Measurements from ENCODE around the gene TBC1D16. TPM values are rescaled to one million over a fixed set of nuclear protein-coding genes. Genes with fewer than 3 reads are reported as not detected.

TBC1D16 gene
- total RNA-seq, 1 donor from 2014 or later = 33.4 TPM

DNA sequence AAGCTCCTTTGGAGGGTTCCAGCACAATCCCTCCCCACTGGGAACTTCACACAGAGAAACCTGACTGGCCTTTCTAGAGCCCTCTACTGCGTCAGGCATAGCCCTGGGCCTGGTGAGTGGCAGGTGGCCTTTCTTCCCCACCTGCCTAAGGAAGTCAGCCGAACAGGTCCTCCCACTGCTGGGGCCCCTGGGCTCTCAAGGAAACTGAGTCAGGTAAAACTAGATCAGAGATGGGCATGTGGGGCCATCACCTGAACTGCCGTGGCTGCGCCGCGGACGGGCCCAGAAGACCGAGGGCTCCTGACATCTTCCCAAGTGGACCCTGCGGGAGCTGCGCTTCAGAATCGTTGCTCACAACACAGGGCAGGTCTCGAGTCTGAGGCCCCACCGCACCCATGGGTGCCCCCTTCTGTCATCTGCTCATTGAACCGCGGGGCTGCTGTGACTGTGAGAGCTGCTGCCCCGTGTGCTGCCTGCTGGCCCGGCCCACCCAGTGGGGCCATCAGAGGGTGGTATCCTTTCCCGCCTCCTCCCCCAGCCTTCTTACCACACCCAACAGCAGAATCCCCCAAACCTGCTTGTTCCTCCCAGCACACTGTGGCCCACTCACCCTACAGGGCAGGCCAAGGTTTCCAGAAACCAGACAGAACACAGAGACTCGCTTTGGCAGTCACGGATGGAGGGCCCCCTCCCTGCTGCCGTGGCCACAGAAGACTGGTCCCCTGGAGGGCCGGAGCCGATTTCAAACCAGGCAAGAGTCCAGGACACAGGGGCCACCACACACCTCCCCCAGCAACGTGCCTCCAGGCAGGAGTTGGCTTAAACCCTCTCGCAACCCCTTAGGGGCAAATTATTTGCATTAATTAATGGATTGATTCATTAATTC, 81.1 kb downstream of the TBC1D16 start:
- no peak for DNase-seq (ENCODE audit: low read depth)

DNA sequence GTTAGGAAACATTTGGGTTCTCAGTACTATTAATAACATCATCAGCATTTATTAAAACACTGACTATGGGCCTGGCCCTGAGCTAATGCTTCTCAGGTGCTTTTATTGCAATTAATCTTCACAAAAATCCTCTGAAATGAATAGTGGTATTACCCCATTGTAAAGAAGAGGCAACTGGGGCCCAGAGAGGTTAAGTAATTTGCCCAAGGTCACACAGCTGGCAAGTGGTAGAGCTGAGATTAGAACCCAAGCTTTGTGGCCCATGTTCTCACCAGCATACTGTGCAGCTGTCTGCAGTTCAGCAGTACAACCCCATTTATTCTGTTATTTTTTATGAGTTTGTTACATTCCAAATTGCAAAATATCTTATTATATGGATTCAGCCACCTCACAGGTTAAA, 82.3 kb downstream of the TBC1D16 start:
- no peak for DNase-seq (ENCODE audit: low read depth)

DNA sequence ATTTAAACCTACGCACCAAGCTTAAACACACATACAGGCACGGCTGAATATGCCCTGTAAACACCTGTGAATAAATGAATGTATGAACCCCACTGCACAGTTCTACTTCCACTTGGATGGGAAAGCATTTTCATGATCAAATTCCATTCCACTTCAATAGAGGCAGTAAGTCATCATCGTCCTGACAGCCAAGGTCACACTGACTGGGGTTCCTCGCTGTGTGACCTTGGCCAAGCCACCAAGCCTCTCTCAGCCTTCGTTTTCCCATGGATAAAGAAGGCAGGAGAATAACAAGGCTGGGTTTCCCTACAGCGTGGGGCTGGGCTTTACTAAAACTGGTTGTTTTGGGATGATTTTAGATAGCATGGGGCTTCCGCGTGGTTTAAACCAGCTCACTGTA, 82.8 kb downstream of the TBC1D16 start:
- no peak for DNase-seq (ENCODE audit: low read depth)

DNA sequence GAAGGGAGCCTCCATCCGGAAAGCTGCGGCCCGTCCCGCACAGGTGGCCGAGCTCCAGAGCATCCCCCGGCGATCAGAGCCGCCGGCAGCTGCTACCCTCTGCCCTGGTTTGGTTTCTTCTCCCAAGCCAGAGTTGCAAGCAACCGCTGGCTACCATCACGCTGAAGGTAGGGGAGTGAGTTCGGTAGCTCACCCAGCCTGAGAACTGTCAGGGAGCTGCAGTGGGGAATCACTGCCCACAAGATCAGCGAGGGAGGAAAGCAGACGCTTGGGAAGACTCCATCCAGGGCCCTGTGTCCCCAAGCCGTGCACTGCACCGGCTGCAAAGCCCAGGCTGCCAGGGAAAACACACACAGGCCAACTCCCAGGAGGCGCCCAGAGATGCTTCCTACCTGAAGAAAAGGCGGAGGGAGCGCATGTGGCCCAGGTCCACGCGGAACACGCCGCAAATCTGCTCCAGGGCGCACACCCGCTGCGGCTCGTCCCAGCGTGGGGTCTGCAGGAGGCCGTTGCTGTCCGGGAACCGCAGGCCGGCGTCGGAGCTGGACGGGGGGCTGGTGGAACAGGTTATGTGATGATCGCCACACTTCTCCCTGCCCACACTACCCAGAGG, 83.3 kb downstream of the TBC1D16 start:
- DNase-seq (ENCODE audit: low read depth) = no peak

GRCh38 chr17:79951361-79952264, 84.1 kb downstream of the TBC1D16 start:
- peak; percentile 66 for DNase-seq (ENCODE audit: low read depth)

DNA sequence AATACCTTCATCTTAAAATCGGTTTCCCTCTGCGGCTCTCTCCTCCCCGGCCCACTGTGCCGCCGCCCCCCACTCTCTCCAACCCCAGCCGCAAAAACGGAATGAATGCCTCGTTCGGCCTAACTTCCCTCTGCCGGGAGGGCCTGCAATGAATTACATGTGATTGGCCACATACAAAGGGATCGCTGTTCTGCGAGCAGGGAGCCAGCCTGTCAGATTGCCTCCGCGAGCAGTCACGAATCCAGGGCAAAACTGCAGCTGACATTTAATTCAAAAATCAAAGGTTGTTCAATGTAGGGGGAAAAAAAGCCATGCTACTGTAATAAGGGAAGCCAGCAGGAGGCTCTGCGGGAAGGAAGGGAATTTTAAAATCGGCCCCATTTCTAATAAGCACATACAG, 84.9 kb downstream of the TBC1D16 start:
- DNase-seq (ENCODE audit: low read depth) = no peak

GRCh38 chr17:79950306-79950705, 85.4 kb downstream of the TBC1D16 start:
- DNase-seq (ENCODE audit: low read depth) = no peak

DNA sequence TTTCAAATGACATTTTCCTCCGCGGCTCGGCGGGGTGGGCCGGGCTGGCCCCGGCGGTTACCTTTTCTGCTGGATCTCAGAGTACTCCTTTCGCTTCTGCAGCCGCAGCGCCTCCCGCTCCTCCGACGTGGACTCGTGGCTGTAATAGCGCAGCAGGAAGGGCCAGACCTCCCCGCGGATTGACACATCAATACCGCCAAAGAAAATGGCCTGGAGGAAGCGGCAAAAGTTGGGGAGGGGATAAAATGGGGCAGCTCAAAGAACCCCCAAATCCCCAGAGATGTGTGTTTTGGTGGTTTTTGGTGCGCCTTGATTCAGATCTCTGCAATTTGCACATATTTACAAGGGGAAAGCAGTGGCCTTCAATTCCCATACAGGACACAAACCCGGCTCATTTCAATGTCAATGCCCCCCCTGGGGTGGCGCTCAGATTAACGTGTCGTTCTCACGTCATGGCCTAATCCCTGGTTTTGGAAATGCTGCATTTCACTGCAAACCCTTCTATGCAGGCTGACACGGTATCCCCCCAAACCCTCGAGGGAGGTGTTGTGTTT, 85.9 kb downstream of the TBC1D16 start:
- DNase-seq (ENCODE audit: low read depth) = no peak

DNA sequence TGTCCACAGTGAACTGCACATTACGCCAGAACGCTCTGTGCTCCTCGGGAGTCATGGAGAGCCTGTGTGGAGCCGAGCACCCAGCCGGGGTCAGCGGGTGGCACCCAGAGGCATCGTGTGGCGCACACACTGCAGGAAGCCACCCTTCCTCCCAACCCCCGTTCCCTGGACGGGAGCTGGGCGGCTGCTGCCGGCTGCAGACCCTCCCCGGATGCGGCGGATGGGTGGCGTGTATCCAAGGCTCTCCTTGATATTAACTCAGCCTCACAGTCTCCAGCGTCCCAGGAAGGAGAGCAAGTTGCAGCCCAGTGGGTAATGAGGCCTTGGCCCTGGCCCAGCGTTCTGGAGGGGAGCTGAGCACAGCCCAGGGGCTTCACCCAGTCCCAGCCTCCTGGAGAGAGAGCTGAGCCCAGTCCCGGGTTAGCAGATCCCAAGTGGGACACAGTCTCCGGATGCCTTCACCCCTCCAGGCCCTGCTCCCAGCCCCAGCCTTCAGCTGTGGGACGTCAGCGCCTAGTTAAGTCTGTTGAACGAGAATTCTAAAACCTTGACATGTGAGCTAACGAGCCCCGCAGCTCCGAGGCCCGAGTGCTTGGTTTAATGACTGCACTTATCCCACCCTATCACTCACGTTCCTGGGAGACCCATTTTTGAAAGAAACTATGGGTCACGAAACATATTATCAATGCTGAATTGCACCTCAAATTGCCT, 86.6 kb downstream of the TBC1D16 start:
- DNase-seq (ENCODE audit: low read depth) = no peak

DNA sequence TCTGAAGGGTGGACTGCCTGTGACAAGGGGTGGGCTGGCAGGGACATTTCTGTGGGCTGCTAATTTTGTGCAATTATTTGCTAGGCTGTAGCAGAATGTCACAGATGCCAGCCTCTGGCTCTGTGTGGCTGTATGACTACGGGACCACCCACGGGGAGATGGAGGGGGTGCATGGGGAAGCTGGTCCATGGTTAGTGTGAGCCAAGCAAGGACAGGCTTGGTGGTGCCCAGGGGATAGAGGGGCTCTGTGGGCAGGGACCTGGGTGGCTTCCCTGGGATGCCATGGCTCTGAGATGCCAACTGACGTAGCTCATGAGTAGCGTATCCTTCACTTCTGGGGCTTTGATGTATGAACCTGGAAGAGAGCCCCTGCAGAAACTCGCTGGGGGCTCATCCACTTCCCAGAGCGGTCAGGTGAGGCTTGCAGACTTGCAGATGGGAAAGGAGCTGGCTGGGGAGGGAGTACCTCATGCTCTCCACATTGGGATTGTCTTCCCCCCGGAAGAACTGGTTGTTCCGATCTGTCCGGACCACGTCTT, 87.2 kb downstream of the TBC1D16 start:
- no peak for DNase-seq (ENCODE audit: low read depth)

DNA sequence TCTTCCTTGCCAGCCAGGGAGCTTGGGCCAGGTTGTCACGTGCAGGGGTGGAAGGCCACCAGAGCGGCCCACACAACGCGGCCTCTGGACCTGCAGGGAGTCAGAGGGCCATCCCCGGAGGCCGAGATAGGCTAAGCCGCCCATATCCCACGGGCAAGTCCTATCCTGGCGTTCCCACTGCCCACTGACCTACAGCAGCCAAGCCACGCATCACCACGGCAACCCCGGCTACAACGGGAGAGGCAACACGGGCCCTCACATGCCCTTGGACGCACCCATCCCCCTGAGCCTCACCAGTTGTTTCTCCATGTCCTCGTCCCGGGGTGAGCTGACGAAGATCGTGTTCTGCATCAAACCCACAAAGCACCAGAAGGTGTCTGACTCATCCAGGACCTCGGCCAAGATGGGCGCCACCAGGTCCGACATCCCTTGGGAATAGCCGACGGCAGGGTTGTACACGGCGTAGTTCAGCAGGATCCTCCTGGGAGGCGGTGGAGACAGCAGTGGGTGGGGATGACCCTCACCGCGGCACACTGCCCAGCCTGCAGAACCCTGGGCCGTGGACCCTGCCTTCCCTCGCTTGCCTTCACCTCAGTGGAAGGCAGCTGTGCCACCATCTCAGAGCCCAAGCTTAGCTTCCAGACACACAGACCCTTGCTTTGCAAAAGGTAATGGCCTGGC, 88.2 kb downstream of the TBC1D16 start:
- DNase-seq (ENCODE audit: low read depth) = peak; percentile 99

- DNase-seq (ENCODE audit: low read depth) = peak; percentile 41
Measured at GRCh38 chr17:79946352-79947231, 89.1 kb downstream of the TBC1D16 start.

DNA sequence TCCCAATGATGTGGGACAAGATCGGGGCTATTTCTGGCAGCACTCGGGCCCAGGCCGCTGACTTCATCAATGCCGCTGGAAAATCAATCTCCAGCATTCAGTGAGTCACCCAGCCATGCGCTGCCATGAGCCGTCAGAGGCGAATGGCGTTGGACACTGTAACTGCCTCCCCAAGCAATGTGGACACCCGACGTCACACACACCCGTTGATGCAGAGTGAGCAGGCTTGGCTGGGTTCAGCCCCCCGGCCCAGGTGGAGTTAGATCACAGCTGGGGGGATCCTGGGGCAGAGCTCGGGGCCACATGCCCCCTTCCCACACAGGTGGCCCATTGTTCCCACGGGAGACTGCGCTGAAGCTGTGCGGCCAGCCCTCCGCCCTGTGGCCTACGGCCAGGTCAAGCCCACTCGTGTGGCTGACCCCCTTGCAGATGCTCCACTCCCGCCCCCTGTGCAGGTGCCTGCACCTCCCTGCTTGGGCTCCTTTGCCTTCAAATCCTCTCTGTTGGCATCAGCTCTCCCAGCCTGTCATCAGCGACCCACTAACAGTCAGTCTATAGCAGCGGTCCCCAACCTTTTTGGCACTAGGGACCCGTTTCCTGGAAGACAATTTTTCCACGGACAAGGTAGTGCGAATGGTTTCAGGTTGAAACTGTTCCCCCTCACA, 89.9 kb downstream of the TBC1D16 start:
- no peak for DNase-seq (ENCODE audit: low read depth)

DNA sequence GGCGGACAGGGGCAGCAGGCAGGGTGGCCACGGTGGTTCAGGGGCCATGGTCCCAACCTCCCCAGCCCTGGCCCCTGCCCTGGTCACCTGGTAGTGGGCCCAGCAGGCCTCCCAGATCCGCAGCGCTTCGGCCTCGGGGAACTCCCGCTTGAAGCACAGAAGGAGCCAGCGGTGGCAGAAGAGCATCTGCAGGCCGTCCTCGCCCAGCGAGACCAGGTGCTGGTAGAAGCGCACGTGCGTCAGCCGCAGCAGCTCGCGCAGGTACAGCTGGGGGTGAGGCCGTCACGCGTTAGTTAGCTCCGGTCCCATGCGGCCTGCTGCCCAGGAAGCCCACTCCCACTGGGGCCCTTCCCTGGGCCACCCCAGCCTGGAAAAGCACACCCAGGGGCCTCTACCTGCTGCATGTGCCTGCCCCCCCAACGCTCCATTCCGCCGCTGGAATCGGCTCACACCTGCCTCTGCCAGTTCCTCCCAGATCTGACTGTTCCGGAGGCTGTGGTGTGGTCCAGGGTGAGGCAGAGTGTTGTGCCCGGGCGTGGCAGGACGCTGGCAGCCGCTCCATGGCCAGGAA, 90.8 kb downstream of the TBC1D16 start:
- DNase-seq (ENCODE audit: low read depth) = no peak

DNA sequence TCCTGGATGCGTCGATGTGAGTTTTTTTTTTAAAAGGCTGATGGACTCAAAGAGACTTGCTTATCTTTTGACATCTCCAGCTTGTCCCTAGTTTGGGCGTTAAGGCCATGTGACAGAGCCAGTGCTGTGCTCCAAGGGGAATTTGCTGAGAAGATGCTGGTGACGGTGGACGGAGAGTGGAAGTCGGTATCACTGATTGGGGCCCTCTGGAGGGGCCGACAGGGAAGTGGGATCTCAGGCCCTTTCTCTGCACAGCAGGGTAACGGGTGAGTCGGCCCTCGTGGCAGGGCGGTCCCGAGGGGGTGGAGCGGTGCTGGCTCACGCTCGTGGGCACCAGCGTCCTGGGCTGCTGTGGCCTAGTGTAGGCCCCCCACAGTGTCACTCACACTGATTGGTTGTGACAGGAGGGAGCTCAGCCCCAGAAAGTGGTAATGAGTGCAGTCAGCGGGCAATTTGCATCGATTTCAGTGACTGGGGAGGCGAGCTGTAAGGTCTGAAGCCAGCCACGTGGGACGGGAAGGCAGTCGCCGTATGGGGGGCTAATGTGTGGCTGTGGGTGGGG, 91.3 kb downstream of the TBC1D16 start:
- DNase-seq (ENCODE audit: low read depth) = no peak

DNA sequence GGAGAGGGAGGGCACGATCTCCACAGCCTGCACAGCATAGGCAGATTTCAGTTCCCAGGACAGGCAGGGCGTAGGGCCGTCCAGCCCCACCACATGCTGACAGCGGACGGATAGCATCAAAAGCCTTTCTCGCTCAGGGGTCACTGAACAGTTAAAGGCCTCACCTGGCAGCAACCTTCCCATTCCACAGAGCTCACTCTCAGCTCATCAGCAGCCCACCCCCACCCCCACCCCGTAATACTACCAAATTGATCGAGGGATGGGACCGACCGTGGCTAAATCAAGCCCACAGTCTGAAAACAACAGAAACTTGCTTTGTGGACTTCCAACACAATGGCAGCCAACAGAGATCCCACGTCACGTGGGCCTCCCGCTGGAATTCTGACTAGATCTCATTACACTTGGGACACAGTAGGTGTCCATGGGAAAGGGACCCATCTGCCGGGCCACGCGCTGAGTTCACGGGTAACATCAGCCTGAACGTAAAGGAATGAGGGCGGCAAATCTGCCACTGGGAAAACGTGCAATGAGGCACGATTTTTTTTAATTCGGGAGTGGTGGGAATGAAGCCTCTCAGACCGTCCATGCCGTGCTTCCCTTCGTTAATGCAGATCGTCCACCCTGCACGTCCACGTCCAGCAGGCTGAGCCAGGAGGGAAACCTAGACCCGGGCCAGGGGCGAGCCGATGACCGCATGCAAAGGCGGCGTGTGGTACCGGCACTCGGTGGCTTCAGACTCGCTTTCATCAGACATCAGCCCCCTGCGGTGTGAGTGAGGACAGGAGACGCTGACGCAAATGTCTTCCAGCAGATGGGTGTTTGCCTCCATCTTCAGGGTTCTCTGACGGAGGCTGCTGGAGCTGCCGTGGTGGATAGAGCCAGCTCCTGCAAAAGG, 92.1 kb downstream of the TBC1D16 start:
- no peak for DNase-seq (ENCODE audit: low read depth)
